Cerebellar cortex (tissue), 1 donor: ENCODE measurements around the gene RIMS4.

Source experiments
- DNase-seq: peaks from one replicate; pipeline ENCODE4 v3.0.0-alpha.2; 2015; ENCODE audit warnings: low spot score

RIMS4 gene

GRCh38 chr20:44810391-44811149 is at the start of gene RIMS4:
Gene RIMS4, minus strand, starts transcription at chr20:44810546. Its CDS starts 275 bp downstream, at chr20:44810271.
- DNase-seq, result peak; percentile 19

GRCh38 chr20:44858606-44859360 is 48.4 kb upstream of the RIMS4 start:
- DNase-seq, result no peak

- DNase-seq, result no peak
These were observed 46.6 kb upstream of the RIMS4 start for GRCh38 chr20:44856856-44857448.

GRCh38 chr20:44856442-44856841 is 46.1 kb upstream of the RIMS4 start:
- DNase-seq, result no peak

- no peak for DNase-seq
These were observed 41.2 kb upstream of the RIMS4 start for GRCh38 chr20:44851545-44851944.

GRCh38 chr20:44850837-44851236 is 40.5 kb upstream of the RIMS4 start:
- no peak for DNase-seq

GRCh38 chr20:44850272-44850671 is 39.9 kb upstream of the RIMS4 start:
- DNase-seq, result no peak

GRCh38 chr20:44849703-44850102 is 39.4 kb upstream of the RIMS4 start:
- DNase-seq, result no peak

- DNase-seq, result no peak
These were observed 38.1 kb upstream of the RIMS4 start for GRCh38 chr20:44848254-44849015.

GRCh38 chr20:44843876-44844275 is 33.5 kb upstream of the RIMS4 start:
- DNase-seq, result no peak

- no peak for DNase-seq
These were observed 31.6 kb upstream of the RIMS4 start for GRCh38 chr20:44841955-44842354.

- no peak for DNase-seq
These were observed 30.5 kb upstream of the RIMS4 start for GRCh38 chr20:44840826-44841225.

GRCh38 chr20:44839481-44839880 is 29.1 kb upstream of the RIMS4 start:
- DNase-seq, result no peak

- no peak for DNase-seq
These were observed 28.2 kb upstream of the RIMS4 start for GRCh38 chr20:44838521-44838920.

GRCh38 chr20:44837946-44838345 is 27.6 kb upstream of the RIMS4 start:
- no peak for DNase-seq

GRCh38 chr20:44836601-44837120 is 26.3 kb upstream of the RIMS4 start:
- no peak for DNase-seq

- no peak for DNase-seq
These were observed 25.4 kb upstream of the RIMS4 start for GRCh38 chr20:44835661-44836221.

- DNase-seq, result no peak
These were observed 24.8 kb upstream of the RIMS4 start for GRCh38 chr20:44835116-44835515.

- DNase-seq, result no peak
These were observed 24.3 kb upstream of the RIMS4 start for GRCh38 chr20:44834693-44835092.

- DNase-seq, result no peak
These were observed 23.1 kb upstream of the RIMS4 start for GRCh38 chr20:44833437-44833836.

GRCh38 chr20:44832724-44833123 is 22.4 kb upstream of the RIMS4 start:
- DNase-seq, result peak; percentile 46

- no peak for DNase-seq
These were observed 20.6 kb upstream of the RIMS4 start for GRCh38 chr20:44830995-44831394.
